Progenitor cell of endocrine pancreas (in vitro differentiated cells): ENCODE data around the gene CCBE1. TPM values are rescaled to one million over a fixed set of nuclear protein-coding genes. Genes with fewer than 3 reads are reported as not detected.

Experiments used
- DNase-seq: peaks from one replicate; pipeline ENCODE4 v3.0.0; 2021; ENCODE audit warnings: low spot score; ENCODE audit not compliant: unreplicated experiment
- H3K27ac Mint-ChIP-seq: 2 replicates; pipeline ENCODE4 v1.8.0; 2021; ENCODE audit warnings: mild to moderate bottlenecking, moderate library complexity, mixed read lengths
- H3K27me3 Mint-ChIP-seq: 2 replicates; pipeline ENCODE4 v1.8.0; 2021; ENCODE audit warnings: mixed read lengths
- H3K36me3 Mint-ChIP-seq: 2 replicates; pipeline ENCODE4 v1.8.0; 2022; ENCODE audit warnings: mixed read lengths; ENCODE audit not compliant: insufficient read depth
- H3K4me1 Mint-ChIP-seq: 2 replicates; pipeline ENCODE4 v1.8.0; 2021; ENCODE audit warnings: low read depth, mixed read lengths
- H3K4me3 Mint-ChIP-seq: 2 replicates; pipeline ENCODE4 v1.8.0; 2021; ENCODE audit warnings: low read depth, mild to moderate bottlenecking, moderate library complexity, mixed read lengths
- H3K9me3 Mint-ChIP-seq: 2 replicates; pipeline ENCODE4 v1.8.0; 2021; ENCODE audit warnings: low read depth, mixed read lengths
- total RNA-seq: library from RNA; stranded (reverse); gene quantifications from 2 replicates; pipeline ENCODE4 v1.2.1, GENCODE V29; 2021
- TF ChIP-seq, protein P1 (sequence below): fragments of 200-600 bp; sonication (generic); IDR thresholded peaks from one replicate; pipeline ENCODE4 v1.5.0; 2021; ENCODE audit warnings: antibody characterized with exemption, mild to moderate bottlenecking; ENCODE audit not compliant: unreplicated experiment

Gene CCBE1
- total RNA-seq, 1 donor from 2014 or later: 1.2 TPM

GRCh38 chr18:59613903-59614302, 83.3 kb downstream of the CCBE1 start:
- no peak overlapping the region for H3K4me3 Mint-ChIP-seq
- peaks cover 8% of the 10 kb centered on the region for H3K27me3 Mint-ChIP-seq
- H3K36me3 Mint-ChIP-seq: no peaks in the 10 kb centered on the region
- H3K4me1 Mint-ChIP-seq: peaks cover 10% of the 10 kb centered on the region
- no peaks in the 10 kb centered on the region for H3K9me3 Mint-ChIP-seq
- no peak overlapping the region for H3K27ac Mint-ChIP-seq
- TF ChIP-seq, protein P1, sequence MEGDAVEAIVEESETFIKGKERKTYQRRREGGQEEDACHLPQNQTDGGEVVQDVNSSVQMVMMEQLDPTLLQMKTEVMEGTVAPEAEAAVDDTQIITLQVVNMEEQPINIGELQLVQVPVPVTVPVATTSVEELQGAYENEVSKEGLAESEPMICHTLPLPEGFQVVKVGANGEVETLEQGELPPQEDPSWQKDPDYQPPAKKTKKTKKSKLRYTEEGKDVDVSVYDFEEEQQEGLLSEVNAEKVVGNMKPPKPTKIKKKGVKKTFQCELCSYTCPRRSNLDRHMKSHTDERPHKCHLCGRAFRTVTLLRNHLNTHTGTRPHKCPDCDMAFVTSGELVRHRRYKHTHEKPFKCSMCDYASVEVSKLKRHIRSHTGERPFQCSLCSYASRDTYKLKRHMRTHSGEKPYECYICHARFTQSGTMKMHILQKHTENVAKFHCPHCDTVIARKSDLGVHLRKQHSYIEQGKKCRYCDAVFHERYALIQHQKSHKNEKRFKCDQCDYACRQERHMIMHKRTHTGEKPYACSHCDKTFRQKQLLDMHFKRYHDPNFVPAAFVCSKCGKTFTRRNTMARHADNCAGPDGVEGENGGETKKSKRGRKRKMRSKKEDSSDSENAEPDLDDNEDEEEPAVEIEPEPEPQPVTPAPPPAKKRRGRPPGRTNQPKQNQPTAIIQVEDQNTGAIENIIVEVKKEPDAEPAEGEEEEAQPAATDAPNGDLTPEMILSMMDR: no peak
- DNase-seq: no peak

GRCh38 chr18:59612381-59612780, 84.8 kb downstream of the CCBE1 start:
- no peaks in the 10 kb centered on the region for H3K36me3 Mint-ChIP-seq
- peaks cover 8% of the 10 kb centered on the region for H3K27me3 Mint-ChIP-seq
- H3K4me1 Mint-ChIP-seq: peaks cover 7% of the 10 kb centered on the region
- no peak for DNase-seq
- no peak overlapping the region for H3K4me3 Mint-ChIP-seq
- H3K27ac Mint-ChIP-seq: no peak overlapping the region
- no peaks in the 10 kb centered on the region for H3K9me3 Mint-ChIP-seq
- TF ChIP-seq, protein P1: no peak

GRCh38 chr18:59610546-59611140, 86.6 kb downstream of the CCBE1 start:
- TF ChIP-seq, protein P1: no peak
- no peaks in the 10 kb centered on the region for H3K36me3 Mint-ChIP-seq
- no peaks in the 10 kb centered on the region for H3K9me3 Mint-ChIP-seq

DNA sequence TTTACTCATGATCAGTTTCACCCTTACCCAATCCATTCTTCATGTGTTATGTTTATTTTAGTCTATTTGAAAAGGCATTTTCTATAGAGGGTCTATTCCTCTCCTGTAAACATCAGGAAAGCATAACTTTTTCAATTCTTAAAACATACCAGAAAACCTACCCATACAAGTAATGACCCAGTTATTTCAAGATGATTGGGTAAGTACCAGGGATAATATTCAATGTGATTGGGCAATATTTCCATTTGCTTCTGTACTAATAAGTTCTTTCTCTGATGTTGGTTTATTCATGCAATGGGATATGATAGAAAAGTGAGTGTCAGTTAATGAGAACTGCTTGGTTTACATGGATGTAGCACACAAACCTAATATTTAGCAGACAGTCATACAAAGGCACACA, 87.6 kb downstream of the CCBE1 start:
- Mint-ChIP-seq H3K4me3 (no peak overlapping the region), H3K4me1 (peaks cover 5% of the 10 kb centered on the region), H3K36me3 (no peaks in the 10 kb centered on the region), H3K27me3 (peaks cover 4% of the 10 kb centered on the region), H3K9me3 (no peaks in the 10 kb centered on the region), H3K27ac (no peak overlapping the region)
- no peak for DNase-seq
- TF ChIP-seq, protein P1: no peak

More at GRCh38 chr18:59610546-59611140, 86.6 kb downstream of the CCBE1 start:
- H3K27me3 Mint-ChIP-seq: peaks cover 8% of the 10 kb centered on the region
- no peak overlapping the region for H3K27ac Mint-ChIP-seq
- peaks cover 5% of the 10 kb centered on the region for H3K4me1 Mint-ChIP-seq
- no peak overlapping the region for H3K4me3 Mint-ChIP-seq
- DNase-seq: no peak

- H3K27ac Mint-ChIP-seq: no peak overlapping the region
- H3K4me1 Mint-ChIP-seq: no peaks in the 10 kb centered on the region
- no peak overlapping the region for H3K4me3 Mint-ChIP-seq
- H3K9me3 Mint-ChIP-seq: no peaks in the 10 kb centered on the region
- no peak for DNase-seq
- TF ChIP-seq, protein P1: no peak
- no peaks in the 10 kb centered on the region for H3K36me3 Mint-ChIP-seq
- peaks cover 9% of the 10 kb centered on the region for H3K27me3 Mint-ChIP-seq
These were observed 89.8 kb downstream of the CCBE1 start for GRCh38 chr18:59607471-59607870.
